ENCODE data around the gene GLI1.

DNA sequence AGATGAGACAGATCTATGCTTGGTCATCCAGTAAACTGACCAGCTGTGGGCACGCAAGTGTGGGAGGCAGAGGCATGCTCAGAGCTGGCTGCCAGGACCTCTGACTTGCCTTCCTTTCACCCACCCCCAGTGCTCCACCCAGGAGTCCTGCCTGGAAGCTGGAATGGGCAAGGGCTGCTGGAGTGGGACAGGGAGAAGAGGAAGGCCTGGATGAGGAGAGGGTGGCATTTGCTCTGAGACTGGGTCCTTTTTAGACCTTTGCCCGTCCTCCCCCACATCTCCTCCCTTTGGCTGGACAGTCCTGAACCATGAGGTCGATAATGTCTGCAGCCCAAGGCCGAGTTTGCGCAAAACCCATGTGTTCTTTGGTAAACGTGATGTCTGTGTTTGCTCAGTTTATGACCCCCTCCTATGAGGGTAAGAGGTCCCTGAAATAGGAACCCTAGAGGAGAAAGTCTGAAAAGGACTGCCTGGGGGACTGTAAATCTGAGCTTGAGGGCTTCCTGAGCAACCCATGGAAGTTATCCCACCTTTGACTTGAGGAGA lies 8.3 kb upstream of the GLI1 start:
- no peak for TF ChIP-seq POLR2A (IDR thresholded peaks at IDR 0.05; ENCODE audit: low read depth)
- TF ChIP-seq, protein P1, sequence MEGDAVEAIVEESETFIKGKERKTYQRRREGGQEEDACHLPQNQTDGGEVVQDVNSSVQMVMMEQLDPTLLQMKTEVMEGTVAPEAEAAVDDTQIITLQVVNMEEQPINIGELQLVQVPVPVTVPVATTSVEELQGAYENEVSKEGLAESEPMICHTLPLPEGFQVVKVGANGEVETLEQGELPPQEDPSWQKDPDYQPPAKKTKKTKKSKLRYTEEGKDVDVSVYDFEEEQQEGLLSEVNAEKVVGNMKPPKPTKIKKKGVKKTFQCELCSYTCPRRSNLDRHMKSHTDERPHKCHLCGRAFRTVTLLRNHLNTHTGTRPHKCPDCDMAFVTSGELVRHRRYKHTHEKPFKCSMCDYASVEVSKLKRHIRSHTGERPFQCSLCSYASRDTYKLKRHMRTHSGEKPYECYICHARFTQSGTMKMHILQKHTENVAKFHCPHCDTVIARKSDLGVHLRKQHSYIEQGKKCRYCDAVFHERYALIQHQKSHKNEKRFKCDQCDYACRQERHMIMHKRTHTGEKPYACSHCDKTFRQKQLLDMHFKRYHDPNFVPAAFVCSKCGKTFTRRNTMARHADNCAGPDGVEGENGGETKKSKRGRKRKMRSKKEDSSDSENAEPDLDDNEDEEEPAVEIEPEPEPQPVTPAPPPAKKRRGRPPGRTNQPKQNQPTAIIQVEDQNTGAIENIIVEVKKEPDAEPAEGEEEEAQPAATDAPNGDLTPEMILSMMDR (IDR thresholded peaks at IDR 0.05) = no peak
- no peak for TF ChIP-seq POLR2AphosphoS5 (IDR thresholded peaks at IDR 0.05)

Measured in esophagus muscularis mucosa (tissue), 3 donors.